ENCODE data around the gene CGNL1. TPM values are rescaled to one million over a fixed set of nuclear protein-coding genes. Genes with fewer than 3 reads are reported as not detected.

The CGNL1 gene
- total RNA-seq, 1 donor from 2014 or later = 0.11 TPM

- Mint-ChIP-seq H3K36me3 (ENCODE audit: low read depth) (no peaks in the 10 kb centered on the region), H3K4me3 (no peak overlapping the region), H3K4me1 (no peaks in the 10 kb centered on the region), H3K27me3 (peaks cover 9% of the 10 kb centered on the region), H3K27ac (no peak overlapping the region), H3K9me3 (peaks cover 3% of the 10 kb centered on the region)
- intact Hi-C loops (cut with micrococcal nuclease) = loop anchor here (5.0 kb wide), 1 partner anchor 1043 kb away; no protein-coding TSS in a partner anchor
- POLR2A ChIA-PET = no interaction called here
- DNase-seq (no peak), ATAC-seq (ENCODE audit: low read depth) (no peak)
- TF ChIP-seq, protein P1, sequence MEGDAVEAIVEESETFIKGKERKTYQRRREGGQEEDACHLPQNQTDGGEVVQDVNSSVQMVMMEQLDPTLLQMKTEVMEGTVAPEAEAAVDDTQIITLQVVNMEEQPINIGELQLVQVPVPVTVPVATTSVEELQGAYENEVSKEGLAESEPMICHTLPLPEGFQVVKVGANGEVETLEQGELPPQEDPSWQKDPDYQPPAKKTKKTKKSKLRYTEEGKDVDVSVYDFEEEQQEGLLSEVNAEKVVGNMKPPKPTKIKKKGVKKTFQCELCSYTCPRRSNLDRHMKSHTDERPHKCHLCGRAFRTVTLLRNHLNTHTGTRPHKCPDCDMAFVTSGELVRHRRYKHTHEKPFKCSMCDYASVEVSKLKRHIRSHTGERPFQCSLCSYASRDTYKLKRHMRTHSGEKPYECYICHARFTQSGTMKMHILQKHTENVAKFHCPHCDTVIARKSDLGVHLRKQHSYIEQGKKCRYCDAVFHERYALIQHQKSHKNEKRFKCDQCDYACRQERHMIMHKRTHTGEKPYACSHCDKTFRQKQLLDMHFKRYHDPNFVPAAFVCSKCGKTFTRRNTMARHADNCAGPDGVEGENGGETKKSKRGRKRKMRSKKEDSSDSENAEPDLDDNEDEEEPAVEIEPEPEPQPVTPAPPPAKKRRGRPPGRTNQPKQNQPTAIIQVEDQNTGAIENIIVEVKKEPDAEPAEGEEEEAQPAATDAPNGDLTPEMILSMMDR (IDR thresholded peaks at IDR 0.05) = no peak
- CTCF ChIA-PET = interaction anchor here (1.2 to 2.2 kb wide), 2 partner anchors 12 to 200 kb away, joined by 3 to 6 read pairs; no protein-coding TSS in a partner anchor
Measured at GRCh38 chr15:57540211-57540610, 163.9 kb downstream of the CGNL1 start.

- no peaks in the 10 kb centered on the region for H3K4me1 Mint-ChIP-seq
- ChIA-PET CTCF (interaction anchor here (0.6 kb wide), 1 partner anchor 13 kb away, joined by 3 read pairs; no protein-coding TSS in a partner anchor), POLR2A (no interaction called here)
- TF ChIP-seq, protein P1 (IDR thresholded peaks at IDR 0.05) = no peak
- peaks cover 3% of the 10 kb centered on the region for H3K9me3 Mint-ChIP-seq
- DNase-seq = no peak
- no peak overlapping the region for H3K4me3 Mint-ChIP-seq
- H3K27me3 Mint-ChIP-seq = peaks cover 6% of the 10 kb centered on the region
- intact Hi-C loops (cut with micrococcal nuclease) = loop anchor here (5.0 kb wide), 1 partner anchor 1043 kb away; no protein-coding TSS in a partner anchor
- no peak overlapping the region for H3K27ac Mint-ChIP-seq
- no peaks in the 10 kb centered on the region for H3K36me3 Mint-ChIP-seq (ENCODE audit: low read depth)
- ATAC-seq (ENCODE audit: low read depth) = peak; percentile 31
Measured at GRCh38 chr15:57540736-57541135, 164.4 kb downstream of the CGNL1 start.

- DNase-seq (no peak), ATAC-seq (ENCODE audit: low read depth) (no peak)
- Mint-ChIP-seq H3K9me3 (peaks cover 3% of the 10 kb centered on the region), H3K4me1 (no peaks in the 10 kb centered on the region), H3K27me3 (peaks cover 6% of the 10 kb centered on the region), H3K27ac (no peak overlapping the region), H3K36me3 (ENCODE audit: low read depth) (no peaks in the 10 kb centered on the region), H3K4me3 (no peak overlapping the region)
- POLR2A ChIA-PET = no interaction called here
- CTCF ChIA-PET = interaction anchor here (0.6 to 2.9 kb wide), 11 partner anchors 12 to 1057 kb away, joined by 3 to 25 read pairs (median 4); no protein-coding TSS in a partner anchor
- intact Hi-C loops (cut with micrococcal nuclease) = loop anchor here (5.0 kb wide), 1 partner anchor 1044 kb away; no protein-coding TSS in a partner anchor
- TF ChIP-seq, protein P1 (IDR thresholded peaks at IDR 0.05) = no peak
Measured at GRCh38 chr15:57541271-57541670, 165.0 kb downstream of the CGNL1 start.

GRCh38 chr15:57541805-57542504 lies 165.7 kb downstream of the CGNL1 start:
- H3K27me3 Mint-ChIP-seq = peaks cover 6% of the 10 kb centered on the region
- intact Hi-C loops (cut with micrococcal nuclease) = loop anchor here (1.0 to 5.0 kb wide), 2 partner anchors 202 to 1045 kb away; no protein-coding TSS in a partner anchor
- ChIA-PET CTCF (interaction anchor here (0.5 to 2.9 kb wide), 15 partner anchors 9 to 1057 kb away, joined by 3 to 25 read pairs (median 4); no protein-coding TSS in a partner anchor), POLR2A (no interaction called here)
- ATAC-seq (ENCODE audit: low read depth) (no peak), DNase-seq (no peak)
- no peak overlapping the region for H3K4me3 Mint-ChIP-seq
- H3K36me3 Mint-ChIP-seq (ENCODE audit: low read depth) = no peaks in the 10 kb centered on the region
- no peaks in the 10 kb centered on the region for H3K4me1 Mint-ChIP-seq
- peaks cover 3% of the 10 kb centered on the region for H3K9me3 Mint-ChIP-seq
- H3K27ac Mint-ChIP-seq = no peak overlapping the region
- TF ChIP-seq, protein P1 (IDR thresholded peaks at IDR 0.05) = no peak

DNA sequence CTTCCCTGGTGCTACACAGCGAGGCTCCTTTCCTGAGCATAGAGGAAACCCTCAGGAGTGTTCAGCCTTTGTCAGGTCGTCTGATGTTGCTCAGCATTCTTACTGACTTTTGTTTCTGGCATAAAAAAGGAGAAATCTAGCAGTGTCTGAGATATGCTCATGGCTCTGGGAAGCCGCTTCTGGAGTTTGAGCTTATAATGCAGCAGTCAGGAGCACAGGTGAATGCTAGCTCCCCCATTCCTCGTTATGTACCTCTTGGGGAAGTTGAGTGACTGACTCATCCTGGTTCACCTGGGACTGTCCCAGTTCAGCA lies 166.2 kb downstream of the CGNL1 start:
- peaks cover 3% of the 10 kb centered on the region for H3K9me3 Mint-ChIP-seq
- no peak for ATAC-seq (ENCODE audit: low read depth)
- H3K36me3 Mint-ChIP-seq (ENCODE audit: low read depth) = no peaks in the 10 kb centered on the region
- no peak overlapping the region for H3K27ac Mint-ChIP-seq
- intact Hi-C loops (cut with micrococcal nuclease) = loop anchor here (1.0 to 5.0 kb wide), 2 partner anchors 202 to 1045 kb away; no protein-coding TSS in a partner anchor
- H3K4me3 Mint-ChIP-seq = no peak overlapping the region
- H3K4me1 Mint-ChIP-seq = no peaks in the 10 kb centered on the region
- ChIA-PET POLR2A (no interaction called here), CTCF (interaction anchor here (0.7 to 2.9 kb wide), 13 partner anchors 9 to 1058 kb away, joined by 3 to 25 read pairs (median 4); no protein-coding TSS in a partner anchor)
- no peak for DNase-seq
- H3K27me3 Mint-ChIP-seq = peaks cover 6% of the 10 kb centered on the region
- TF ChIP-seq, protein P1 (IDR thresholded peaks at IDR 0.05) = no peak

Measured in activated B cell treated with CpG ODN at 0.5 μM for 24 hours (primary cell).